Thyroid gland (tissue), 4 donors: ENCODE data around the gene FGF19. TPM values are rescaled to one million over a fixed set of nuclear protein-coding genes. Genes with fewer than 3 reads are reported as not detected.
"Not testable (repeated sequence)": the region's sequence is repeated elsewhere in the genome, so short reads cannot be mapped to it uniquely, and the experiment has no call there.

Experiments
- DNase-seq, 2 donors: peaks; one replicate each; pipeline ENCODE4 v3.0.0-alpha.2; 2019
- H3K27ac ChIP-seq, 3 donors: fragments of 200-600 bp; sonication (generic); 1 replicate in 2 of 3; 2 replicates in 1 of 3; pipeline ENCODE4 v1.5.1; 2016 to 2019; ENCODE audit warnings: mild to moderate bottlenecking in 1 of 3, moderate library complexity in 1 of 3
- H3K27me3 ChIP-seq: fragments of 200-600 bp; sonication (generic); one replicate; pipeline ENCODE4 v1.5.1; 2019
- H3K36me3 ChIP-seq, 2 donors: fragments of 200-600 bp; sonication (generic); one replicate each; pipeline ENCODE4 v1.5.1; 2016 to 2019
- H3K4me1 ChIP-seq, 2 donors: fragments of 200-600 bp; sonication (generic); one replicate each; pipeline ENCODE4 v1.5.1; 2017 to 2019
- H3K4me3 ChIP-seq, 3 donors: fragments of 200-600 bp; sonication (generic); replicated peaks in 1 of 3; 1 replicate in 2 of 3; 2 replicates in 1 of 3; pipeline ENCODE4 v1.5.1; 2016; ENCODE audit warnings: mild to moderate bottlenecking in 1 of 3
- H3K9me3 ChIP-seq: fragments of 200-600 bp; sonication (generic); one replicate; pipeline ENCODE4 v1.5.1; 2017
- CTCF ChIP-seq, 6 experiments: fragments of 200-600 bp in 3 of 6; fragments of 450-650 bp in 3 of 6; sonication (generic) in 3 of 6; IDR thresholded peaks; one replicate each; pipeline ENCODE4 v1.5.1; 2016 to 2019; ENCODE audit warnings: antibody characterized with exemption in 6 of 6, mild to moderate bottlenecking in 2 of 6, inconsistent platforms in 1 of 6, moderate library complexity in 1 of 6
- POLR2A ChIP-seq, 2 donors: fragments of 450-650 bp; IDR thresholded peaks; one replicate each; pipeline ENCODE4 v1.6.1; 2017; ENCODE audit warnings: antibody characterized with exemption in 2 of 2, mild to moderate bottlenecking in 2 of 2, moderate library complexity in 1 of 2
- WGBS, 2 donors: methylation state at CpG; one replicate each; pipeline ENCODE4 v1.1.5; 2017; 5-methylcytosine and 5-hydroxymethylcytosine counted together
- intact Hi-C: fragments of 100-400 bp; cut with DNase I; formaldehyde crosslinking; loops from one replicate; pipeline ENCODE4 v1.15.1; 2023
- total RNA-seq, 4 donors: library from RNA; depleted of rRNA; stranded (reverse); fragments of >200 nt; gene quantifications; one replicate each; pipeline ENCODE4 v1.2.3, GENCODE V29; 2016

FGF19 gene
- total RNA-seq, 4 donors from 2014 or later: not detected

- Histone ChIP-seq H3K27ac (no peak overlapping the region), H3K4me1 (no peaks in the 10 kb centered on the region), H3K27me3 (no peaks in the 10 kb centered on the region), H3K4me3 (no peak overlapping the region), H3K36me3 (no peaks in the 10 kb centered on the region), H3K9me3 (no peaks in the 10 kb centered on the region)
- no peak for TF ChIP-seq POLR2A (IDR thresholded peaks at IDR 0.05)
- TF ChIP-seq CTCF (IDR thresholded peaks at IDR 0.05): no peak
- intact Hi-C loops: no loop called here
- 78 to 87% methylated on average over 2 of the region's 2 CpGs for WGBS, 2 donors
- no peak for DNase-seq
These were observed 12.4 kb downstream of the FGF19 start for GRCh38 chr11:69691463-69691862.

GRCh38 chr11:69689484-69690319 lies 14.1 kb downstream of the FGF19 start:
- Histone ChIP-seq H3K9me3 (no peaks in the 10 kb centered on the region), H3K4me3 (no peak overlapping the region), H3K36me3 (no peaks in the 10 kb centered on the region), H3K27me3 (no peaks in the 10 kb centered on the region), H3K4me1 (peaks cover 0 to 3% of the 10 kb centered on the region in 2 donors), H3K27ac (no peak overlapping the region)
- DNase-seq: no peak
- intact Hi-C loops: loop anchor here (5.0 kb wide), 2 partner anchors 113 to 503 kb away; no protein-coding TSS in a partner anchor
- WGBS, 2 donors: 89 to 90% methylated on average over 5 of the region's 5 CpGs
- no peak for TF ChIP-seq POLR2A (IDR thresholded peaks at IDR 0.05)
- no peak for TF ChIP-seq CTCF (IDR thresholded peaks at IDR 0.05)

- WGBS, 2 donors: 82 to 85% methylated on average over 5 of the region's 5 CpGs
- H3K4me1 ChIP-seq, H3K9me3 ChIP-seq, H3K27ac ChIP-seq, DNase-seq, H3K27me3 ChIP-seq, H3K4me3 ChIP-seq, H3K36me3 ChIP-seq: not testable (repeated sequence)
- intact Hi-C loops: loop anchor here (2.0 to 5.0 kb wide), 3 partner anchors 114 to 504 kb away; no protein-coding TSS in a partner anchor
These were observed 15.7 kb downstream of the FGF19 start for GRCh38 chr11:69687969-69688771.

GRCh38 chr11:69686856-69687255 lies 17.0 kb downstream of the FGF19 start:
- no peaks in the 10 kb centered on the region for H3K36me3 ChIP-seq
- H3K4me3 ChIP-seq: no peak overlapping the region
- no peak overlapping the region for H3K27ac ChIP-seq
- H3K27me3 ChIP-seq: no peaks in the 10 kb centered on the region
- H3K9me3 ChIP-seq: no peaks in the 10 kb centered on the region
- TF ChIP-seq CTCF (IDR thresholded peaks at IDR 0.05) (no peak), POLR2A (IDR thresholded peaks at IDR 0.05) (no peak)
- H3K4me1 ChIP-seq: peaks cover 0 to 3% of the 10 kb centered on the region in 2 donors
- intact Hi-C loops: loop anchor here (2.0 to 5.0 kb wide), 3 partner anchors 115 to 505 kb away; no protein-coding TSS in a partner anchor
- no peak for DNase-seq
- WGBS, 2 donors: 96 to 99% methylated on average over 7 to 8 of the region's 8 CpGs

GRCh38 chr11:69686452-69686851 lies 17.4 kb downstream of the FGF19 start:
- no peak for TF ChIP-seq POLR2A (IDR thresholded peaks at IDR 0.05)
- no peak for TF ChIP-seq CTCF (IDR thresholded peaks at IDR 0.05)
- WGBS, 2 donors: 76 to 77% methylated on average over 9 to 12 of the region's 13 CpGs
- Histone ChIP-seq H3K36me3 (no peaks in the 10 kb centered on the region), H3K9me3 (no peaks in the 10 kb centered on the region), H3K4me1 (peaks cover 0 to 3% of the 10 kb centered on the region in 2 donors), H3K27me3 (no peaks in the 10 kb centered on the region), H3K27ac (no peak overlapping the region), H3K4me3 (no peak overlapping the region)
- DNase-seq: no peak
- intact Hi-C loops: loop anchor here (2.0 to 5.0 kb wide), 3 partner anchors 116 to 506 kb away; no protein-coding TSS in a partner anchor
